Testis (tissue), 3 donors: ENCODE results near the gene LY6G5B. TPM values are rescaled to one million over a fixed set of nuclear protein-coding genes. Genes with fewer than 3 reads are reported as not detected.

Source experiments
- DNase-seq: peaks from one replicate; pipeline ENCODE4 v3.0.0-alpha.2; 2019
- H3K27ac ChIP-seq, 2 donors: fragments of 200-600 bp; sonication (generic); one replicate each; pipeline ENCODE4 v1.5.1; 2019
- H3K27me3 ChIP-seq: fragments of 200-600 bp; sonication (generic); one replicate; pipeline ENCODE4 v1.5.1; 2019
- H3K36me3 ChIP-seq: fragments of 200-600 bp; sonication (generic); one replicate; pipeline ENCODE4 v1.5.1; 2017; ENCODE audit warnings: low read depth; ENCODE audit errors: missing control alignments
- H3K4me1 ChIP-seq: fragments of 200-600 bp; sonication (generic); one replicate; pipeline ENCODE4 v1.5.1; 2019
- H3K4me3 ChIP-seq, 2 donors: fragments of 200-600 bp; sonication (generic); one replicate each; pipeline ENCODE4 v1.5.1; 2017 to 2019
- H3K9me3 ChIP-seq: fragments of 200-600 bp; sonication (generic); one replicate; pipeline ENCODE4 v1.5.1; 2017
- POLR2A ChIP-seq: fragments of 450-650 bp; IDR thresholded peaks from one replicate; pipeline ENCODE4 v1.6.1; 2017; ENCODE audit warnings: antibody characterized with exemption, mild to moderate bottlenecking, moderate library complexity
- WGBS, 2 donors: methylation state at CpG; one replicate each; pipeline ENCODE4 v1.1.5; 2018; 5-methylcytosine and 5-hydroxymethylcytosine counted together
- intact Hi-C: fragments of 100-400 bp; cut with DNase I; formaldehyde crosslinking; loops from one replicate; pipeline ENCODE4 v1.15.1; 2023; ENCODE audit warnings: low total_unique reads
- polyA plus RNA-seq: library from polyadenylated mRNA; stranded (reverse); fragments of 350-450 nt; fragmentation: Illumina TruSeq; extraction: RNeasy Lipid Tissue Mini Kit (QIAGEN cat#74804); gene quantifications from one replicate; pipeline ENCODE4 v1.2.3, GENCODE V29; 2014; ENCODE audit warnings: low read depth, low replicate concordance; ENCODE audit not compliant: insufficient read depth
- total RNA-seq, 2 donors: library from RNA; depleted of rRNA; stranded (reverse); fragments of >200 nt; gene quantifications; one replicate each; pipeline ENCODE4 v1.2.3, GENCODE V29; 2016
- TF ChIP-seq, protein P1 (sequence below), 3 experiments: fragments of 450-650 bp in 2 of 3; fragments of 200-600 bp in 1 of 3; sonication (generic) in 1 of 3; IDR thresholded peaks; one replicate each; pipeline ENCODE4 v1.5.1; 2016 to 2019; ENCODE audit warnings: antibody characterized with exemption in 3 of 3, mild to moderate bottlenecking in 2 of 3, moderate library complexity in 1 of 3

Gene LY6G5B
- total and polyA plus RNA-seq, 3 donors from 2014 or later: 14.0 to 16.3 (median 15.9) TPM

DNA sequence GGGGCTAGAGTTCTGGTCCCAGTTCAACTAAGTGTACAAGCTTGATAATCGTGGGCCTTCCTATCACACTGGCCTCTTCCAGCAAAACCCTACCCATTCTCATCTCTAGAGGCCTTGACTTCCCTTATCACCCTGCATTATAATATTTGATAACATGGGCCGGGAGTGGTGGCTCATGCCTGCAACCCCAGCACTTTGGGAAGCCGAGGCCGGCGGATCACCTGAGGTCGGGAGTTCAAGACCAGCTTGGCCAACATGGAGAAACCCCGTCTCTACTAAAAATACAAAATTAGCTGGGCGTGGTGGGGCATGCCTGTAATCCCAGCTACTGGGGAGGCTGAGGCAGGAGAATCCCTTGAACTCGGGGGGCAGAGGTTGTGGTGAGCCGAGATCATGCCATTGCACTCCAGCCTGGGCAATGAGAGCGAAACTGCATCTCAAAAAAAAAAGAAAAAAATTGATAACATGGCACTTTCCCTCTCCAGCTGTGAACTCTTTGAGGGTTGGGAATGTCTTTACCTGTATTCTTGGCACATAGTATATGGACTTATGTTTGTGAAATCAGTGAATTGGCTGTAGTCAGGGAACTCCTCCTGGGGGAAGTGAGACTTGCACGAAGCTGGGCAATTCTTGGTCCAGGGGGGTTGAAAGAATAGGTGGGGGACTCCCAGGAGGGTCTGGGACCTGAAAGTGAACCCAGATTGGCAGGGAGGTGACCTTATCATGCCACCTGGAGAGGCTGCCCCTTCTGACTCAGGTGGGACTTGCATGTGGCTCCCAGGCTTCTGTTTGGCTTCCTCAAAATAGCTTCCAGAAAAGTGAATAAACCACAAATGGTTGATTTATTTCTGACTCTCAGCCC lies 8.3 kb upstream of the LY6G5B start:
- TF ChIP-seq, protein P1, sequence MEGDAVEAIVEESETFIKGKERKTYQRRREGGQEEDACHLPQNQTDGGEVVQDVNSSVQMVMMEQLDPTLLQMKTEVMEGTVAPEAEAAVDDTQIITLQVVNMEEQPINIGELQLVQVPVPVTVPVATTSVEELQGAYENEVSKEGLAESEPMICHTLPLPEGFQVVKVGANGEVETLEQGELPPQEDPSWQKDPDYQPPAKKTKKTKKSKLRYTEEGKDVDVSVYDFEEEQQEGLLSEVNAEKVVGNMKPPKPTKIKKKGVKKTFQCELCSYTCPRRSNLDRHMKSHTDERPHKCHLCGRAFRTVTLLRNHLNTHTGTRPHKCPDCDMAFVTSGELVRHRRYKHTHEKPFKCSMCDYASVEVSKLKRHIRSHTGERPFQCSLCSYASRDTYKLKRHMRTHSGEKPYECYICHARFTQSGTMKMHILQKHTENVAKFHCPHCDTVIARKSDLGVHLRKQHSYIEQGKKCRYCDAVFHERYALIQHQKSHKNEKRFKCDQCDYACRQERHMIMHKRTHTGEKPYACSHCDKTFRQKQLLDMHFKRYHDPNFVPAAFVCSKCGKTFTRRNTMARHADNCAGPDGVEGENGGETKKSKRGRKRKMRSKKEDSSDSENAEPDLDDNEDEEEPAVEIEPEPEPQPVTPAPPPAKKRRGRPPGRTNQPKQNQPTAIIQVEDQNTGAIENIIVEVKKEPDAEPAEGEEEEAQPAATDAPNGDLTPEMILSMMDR (IDR thresholded peaks at IDR 0.05): no peak
- no peak for TF ChIP-seq POLR2A
- intact Hi-C loops: no loop called here
- 68 to 71% methylated on average over 12 of the region's 12 CpGs for WGBS, 2 donors
- H3K9me3 ChIP-seq: no peaks in the 10 kb centered on the region
- H3K27me3 ChIP-seq: no peaks in the 10 kb centered on the region
- H3K27ac ChIP-seq: peak overlapping the region; percentile 59 to 85
- H3K36me3 ChIP-seq: no peaks in the 10 kb centered on the region
- no peak overlapping the region for H3K4me3 ChIP-seq
- H3K4me1 ChIP-seq: peaks cover 42% of the 10 kb centered on the region
- DNase-seq: no peak

DNA sequence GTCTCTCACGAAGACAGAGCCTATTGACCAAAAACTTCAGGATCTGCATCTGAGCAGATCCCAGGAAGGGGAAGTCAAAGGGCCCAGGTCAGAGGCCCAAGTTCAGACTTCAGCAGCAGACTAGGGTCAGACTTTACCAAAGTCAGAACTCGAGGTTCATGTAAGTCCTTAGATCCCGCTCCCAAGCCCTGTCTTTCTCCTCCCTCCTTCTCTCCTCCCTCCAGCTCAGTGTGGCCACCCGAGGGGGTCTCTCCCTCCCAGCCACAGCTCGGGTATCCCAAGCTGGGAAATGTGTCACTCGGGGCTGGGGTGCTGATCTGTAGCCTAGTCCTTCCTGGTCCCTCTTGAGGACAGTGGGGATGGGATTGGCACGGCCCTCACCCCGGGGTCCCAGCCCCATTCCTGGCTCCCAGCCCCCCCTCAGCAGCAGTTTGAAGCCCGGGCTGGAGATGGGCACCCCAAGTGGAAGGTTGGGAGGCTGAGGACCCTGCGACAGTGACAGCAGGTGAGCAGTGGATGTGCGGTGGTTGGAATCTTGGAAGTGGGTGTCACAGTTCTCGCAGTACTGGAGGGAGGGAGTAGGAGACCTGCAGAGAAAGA lies 7.6 kb upstream of the LY6G5B start:
- no peaks in the 10 kb centered on the region for H3K36me3 ChIP-seq
- no peak for DNase-seq
- H3K4me3 ChIP-seq: no peak overlapping the region
- intact Hi-C loops: no loop called here
- TF ChIP-seq, protein P1 (IDR thresholded peaks at IDR 0.05): no peak
- TF ChIP-seq POLR2A: no peak
- H3K27me3 ChIP-seq: no peaks in the 10 kb centered on the region
- no peak overlapping the region for H3K27ac ChIP-seq
- 85 to 88% methylated on average over 9 to 12 of the region's 12 CpGs for WGBS, 2 donors
- H3K4me1 ChIP-seq: peaks cover 48% of the 10 kb centered on the region
- H3K9me3 ChIP-seq: no peaks in the 10 kb centered on the region

DNA sequence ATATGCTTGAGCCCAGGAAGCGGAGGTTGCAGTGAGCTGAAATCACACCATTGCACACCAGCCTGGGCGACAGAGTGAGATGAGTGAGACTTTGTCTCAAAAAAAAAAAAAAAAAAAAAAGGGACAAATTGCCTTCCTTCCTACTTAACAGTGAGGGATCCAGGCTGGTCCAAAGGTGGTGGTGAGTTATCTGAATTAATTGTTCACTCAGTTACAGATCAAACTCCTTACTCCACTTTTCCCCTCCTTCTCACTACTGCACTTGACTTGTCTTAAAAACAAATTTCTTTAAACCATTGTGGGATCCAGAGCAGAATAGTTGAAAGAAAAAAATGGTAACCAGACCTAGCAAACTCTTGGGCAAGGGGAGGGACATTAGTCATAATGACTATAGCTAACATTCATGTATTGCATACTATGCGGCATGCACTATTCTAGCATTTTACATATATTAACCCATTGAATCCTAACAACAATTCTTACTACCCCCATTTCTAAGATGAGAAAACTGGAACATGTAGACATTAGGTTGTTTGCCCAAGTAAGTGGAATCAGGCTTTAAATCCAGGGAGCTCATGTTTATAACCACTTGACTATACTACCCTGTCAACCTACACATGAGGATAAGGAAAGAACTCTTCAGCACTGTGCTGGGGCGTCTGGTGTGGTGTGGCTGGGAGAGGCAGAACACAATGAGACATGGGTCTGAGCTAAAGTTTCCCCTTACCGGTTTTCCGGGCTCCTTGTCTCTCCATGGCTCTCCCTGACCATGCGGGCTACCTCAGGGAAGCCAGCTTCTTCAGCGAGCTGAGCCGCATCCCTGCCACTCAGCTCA lies 6.4 kb upstream of the LY6G5B start:
- intact Hi-C loops: no loop called here

DNA sequence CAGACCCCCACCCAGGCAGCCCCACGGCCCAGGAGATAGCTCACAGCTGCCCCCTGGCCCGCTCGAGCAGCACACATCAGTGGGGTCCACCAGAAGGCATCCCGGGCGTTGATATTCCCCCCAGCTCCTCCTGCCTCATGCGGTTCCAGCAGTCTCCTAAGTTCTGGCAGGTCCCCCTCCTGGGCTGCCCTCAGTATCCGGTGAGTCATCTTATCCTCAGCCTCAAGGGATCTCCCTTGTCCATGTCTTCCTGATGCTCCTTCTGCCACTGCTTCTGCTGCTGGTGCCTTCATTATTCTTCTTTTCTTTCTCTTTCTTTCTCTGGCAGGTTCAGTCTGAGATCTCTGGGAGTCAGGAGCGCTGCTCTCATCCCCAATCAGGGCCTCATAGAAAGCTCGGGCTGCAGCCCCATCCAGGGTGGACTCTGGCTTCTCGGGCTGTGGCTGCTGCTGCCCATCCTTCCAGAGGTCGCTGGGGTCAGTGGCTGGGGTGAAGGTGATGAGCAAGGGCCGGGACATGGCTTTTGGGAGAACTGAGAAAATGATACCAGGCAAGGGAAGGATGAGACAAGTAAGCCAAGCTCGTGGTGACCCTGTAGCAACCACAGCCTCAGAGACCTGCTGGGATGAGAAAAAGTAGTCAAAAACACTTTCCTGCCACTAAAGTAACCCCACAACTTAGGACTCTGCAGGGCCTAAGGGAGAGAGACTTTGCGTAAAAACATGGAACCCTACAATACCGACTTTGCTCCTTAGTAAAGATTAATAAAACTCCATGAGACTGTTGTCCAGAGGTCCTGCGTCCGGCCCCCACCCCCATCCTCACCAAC lies 5.6 kb upstream of the LY6G5B start:
- Histone ChIP-seq H3K4me3 (peak overlapping the region; percentile 81 to 93), H3K9me3 (no peaks in the 10 kb centered on the region), H3K27ac (peak overlapping the region; percentile 90 to 97), H3K4me1 (peaks cover 40% of the 10 kb centered on the region), H3K27me3 (no peaks in the 10 kb centered on the region), H3K36me3 (no peaks in the 10 kb centered on the region)
- 5 to 7% methylated on average over 16 to 17 of the region's 17 CpGs for WGBS, 2 donors
- intact Hi-C loops: no loop called here
- TF ChIP-seq, protein P1 (IDR thresholded peaks at IDR 0.05): no peak
- no peak for TF ChIP-seq POLR2A
- DNase-seq: peak; percentile 33

More for the DNA sequence above, 6.4 kb upstream of the LY6G5B start:
- peak overlapping the region; percentile 81 to 93 for H3K4me3 ChIP-seq
- DNase-seq: no peak
- peak overlapping the region; percentile 90 to 97 for H3K27ac ChIP-seq
- no peaks in the 10 kb centered on the region for H3K9me3 ChIP-seq
- WGBS, 2 donors: 39 to 45% methylated on average over 9 of the region's 9 CpGs
- no peaks in the 10 kb centered on the region for H3K27me3 ChIP-seq
- no peaks in the 10 kb centered on the region for H3K36me3 ChIP-seq
- TF ChIP-seq, protein P1 (IDR thresholded peaks at IDR 0.05): no peak
- TF ChIP-seq POLR2A: no peak
- H3K4me1 ChIP-seq: peaks cover 47% of the 10 kb centered on the region
